K562 (cell line): Measurements from ENCODE around the gene NAV2. TPM values are rescaled to one million over a fixed set of nuclear protein-coding genes. Genes with fewer than 3 reads are reported as not detected.

Experiments used
- ATAC-seq: fragments of 200-7000 bp; cut with Tn5 transposase; 3 replicates; pipeline ENCODE4 v1.9.1; 2020; ENCODE audit warnings: moderate library complexity
- BruUV-seq: library from RNA; stranded (reverse); fragments of 400-500 nt; replicated peaks from 2 replicates; lab custom pipeline; 2021; lab: Mats Ljungman, UMichigan
- CTCF ChIA-PET: fragments of 300-600 bp; formaldehyde crosslinking; extraction: SDS; loops from one replicate; lab custom pipeline; 2021; ENCODE audit warnings: low intra/inter-chr PET ratio; lab: Yijun Ruan, JAX
- POLR2A ChIA-PET: fragments of 300-600, 350-650 bp; sonication (Branson Sonifier 250); formaldehyde crosslinking; extraction: SDS; loops from one replicate; lab custom pipeline; 2021; ENCODE audit warnings: antibody characterized with exemption, inconsistent platforms; lab: Yijun Ruan, JAX
- DNase-seq, 4 experiments: peaks; one replicate each; pipeline versions ENCODE4 v3.0.0 to v3.0.0-alpha.2; 2011 to 2018; ENCODE audit warnings: low spot score in 3 of 4, mixed read lengths in 3 of 4; ENCODE audit errors: extremely low read depth in 1 of 4
- FAIRE-seq: peaks from 2 replicates; lab custom pipeline; 2011; peaks lifted over from hg19 to GRCh38; lab: Jason Lieb, UNC
- H2AFZ ChIP-seq: 2 replicates; pipeline ENCODE4 v1.6.0; 2011; ENCODE audit warnings: low read depth, low read length, control low read depth, inconsistent platforms
- H3K27ac ChIP-seq: fragments of 200-600 bp; 3 replicates; pipeline ENCODE4 v1.8.0; 2011; ENCODE audit warnings: low read depth, mild to moderate bottlenecking, control low read depth, inconsistent platforms, low read length, moderate library complexity, mixed read lengths; ENCODE audit errors: extremely low read depth
- H3K27me3 ChIP-seq, 2 experiments: fragments of 300-600 bp in 1 of 2; 2 replicates in 1 of 2; 3 replicates in 1 of 2; pipeline versions ENCODE4 v1.6.0 to v1.8.0; 2011; ENCODE audit warnings: inconsistent platforms in 2 of 2, low read length in 2 of 2, mild to moderate bottlenecking in 1 of 2, mixed read lengths in 1 of 2, moderate library complexity in 1 of 2; ENCODE audit not compliant: control insufficient read depth in 2 of 2, insufficient read depth in 2 of 2
- H3K36me3 ChIP-seq: fragments of 300-600 bp; 3 replicates; pipeline ENCODE4 v1.8.0; 2011; ENCODE audit warnings: mild to moderate bottlenecking, low read length, inconsistent platforms; ENCODE audit not compliant: control insufficient read depth, insufficient read depth
- H3K4me1 ChIP-seq, 2 experiments: fragments of 200-600 bp in 1 of 2; replicated peaks in 1 of 2; 2 replicates in 1 of 2; 3 replicates in 1 of 2; pipeline versions ENCODE4 v1.5.1 to v1.8.0; 2011; ENCODE audit warnings: inconsistent platforms in 2 of 2, low read length in 2 of 2, mild to moderate bottlenecking in 1 of 2, mixed read lengths in 1 of 2, moderate library complexity in 1 of 2; ENCODE audit not compliant: control insufficient read depth in 2 of 2, insufficient read depth in 2 of 2
- H3K4me2 ChIP-seq: 2 replicates; pipeline ENCODE4 v1.6.1; 2011; ENCODE audit warnings: low read length, control low read depth, inconsistent platforms, mixed read lengths; ENCODE audit not compliant: insufficient read depth
- H3K4me3 ChIP-seq: fragments of 200-600 bp; sonication (generic), shearing (Covaris generic); 2 replicates; pipeline ENCODE4 v1.5.1; 2016; ENCODE audit warnings: control low read depth, inconsistent platforms
- H3K79me2 ChIP-seq: fragments of 200-600 bp; 3 replicates; pipeline ENCODE4 v1.8.0; 2011; ENCODE audit warnings: low read length, inconsistent platforms; ENCODE audit not compliant: control insufficient read depth, insufficient read depth
- H3K9ac ChIP-seq, 2 experiments: 2 replicates each; pipeline versions ENCODE4 v1.6.0 to v1.6.1; 2011; ENCODE audit warnings: low read depth in 2 of 2, low read length in 2 of 2, control low read depth in 1 of 2, inconsistent platforms in 1 of 2, mild to moderate bottlenecking in 1 of 2, mixed read lengths in 1 of 2; ENCODE audit not compliant: insufficient read depth in 1 of 2
- H3K9me1 ChIP-seq: one replicate; pipeline ENCODE4 v1.6.0; 2011; ENCODE audit warnings: inconsistent platforms, mild to moderate bottlenecking, low read length, moderate library complexity; ENCODE audit not compliant: control insufficient read depth, insufficient read depth
- H3K9me3 ChIP-seq: replicated peaks from 2 replicates; pipeline ENCODE4 v1.5.1; 2011; ENCODE audit warnings: low read depth, low read length, inconsistent platforms; ENCODE audit not compliant: control insufficient read depth, insufficient read depth
- H4K20me1 ChIP-seq: replicated peaks from 2 replicates; pipeline ENCODE4 v1.6.1; 2011; ENCODE audit warnings: low read length, inconsistent platforms, mixed read lengths; ENCODE audit not compliant: control insufficient read depth, insufficient read depth
- CHAMP1 ChIP-seq: fragments of 450-650 bp; IDR thresholded peaks from 2 replicates; pipeline ENCODE4 v1.6.1; 2016; ENCODE audit warnings: mild to moderate bottlenecking
- DDX20 ChIP-seq: fragments of 450-650 bp; IDR thresholded peaks from 2 replicates; pipeline ENCODE4 v1.6.1; 2016; ENCODE audit warnings: missing genetic modification characterization, low read depth, mild to moderate bottlenecking, missing compliant biosample characterization, moderate library complexity
- DIDO1 ChIP-seq: fragments of 450-650 bp; IDR thresholded peaks from 2 replicates; pipeline ENCODE4 v1.6.1; 2016; ENCODE audit warnings: low read depth, missing biosample characterization, missing genetic modification characterization
- MECOM ChIP-seq: fragments of 250-450 bp; sonication (Bioruptor Pico); IDR thresholded peaks from 2 replicates; pipeline ENCODE4 v1.8.0; 2022; ENCODE audit warnings: inconsistent platforms
- MED1 ChIP-seq: sonication (generic); formaldehyde crosslinking; IDR thresholded peaks from 2 replicates; pipeline ENCODE4 v1.8.1; 2023; ENCODE audit warnings: missing genetic modification reagents, borderline replicate concordance
- TCFL5 ChIP-seq: fragments of 250-450 bp; sonication (Bioruptor Pico); conservative IDR thresholded peaks from 2 replicates; pipeline ENCODE4 v1.6.1; 2021; ENCODE audit warnings: mild to moderate bottlenecking, moderate library complexity, matching md5 sums
- TFAP4 ChIP-seq: sonication (generic); formaldehyde crosslinking; IDR thresholded peaks from 2 replicates; pipeline ENCODE4 v1.8.0; 2022; ENCODE audit warnings: missing genetic modification reagents, mild to moderate bottlenecking, moderate library complexity, borderline replicate concordance
- VEZF1 ChIP-seq: fragments of 200-800 bp; sonication (Bioruptor generic); IDR thresholded peaks from 2 replicates; pipeline ENCODE4 v1.6.1; 2017; ENCODE audit warnings: missing genetic modification characterization, missing compliant biosample characterization
- ZBTB43 ChIP-seq: sonication (generic); formaldehyde crosslinking; IDR thresholded peaks from 2 replicates; pipeline ENCODE4 v1.8.0; 2023; ENCODE audit warnings: mild to moderate bottlenecking, missing genetic modification reagents
- ZNF133 ChIP-seq: fragments of 250-450 bp; sonication (Bioruptor Pico); IDR thresholded peaks from 2 replicates; pipeline ENCODE4 v1.4.0; 2020; ENCODE audit warnings: mild to moderate bottlenecking
- ZNF146 ChIP-seq: IDR thresholded peaks from one replicate; pipeline ENCODE4 v1.6.1; 2018; ENCODE audit warnings: missing compliant biosample characterization; ENCODE audit not compliant: unreplicated experiment
- ZNF197 ChIP-seq: fragments of 200-800 bp; sonication (Bioruptor generic); IDR thresholded peaks from 2 replicates; pipeline ENCODE4 v1.6.1; 2016; ENCODE audit warnings: low read depth, missing genetic modification characterization, missing compliant biosample characterization
- ZNF395 ChIP-seq: fragments of 200-800 bp; sonication (Bioruptor generic); IDR thresholded peaks from 2 replicates; pipeline ENCODE4 v1.6.1; 2017; ENCODE audit warnings: missing genetic modification characterization, missing compliant biosample characterization
- ZNF507 ChIP-seq: conservative IDR thresholded peaks from 2 replicates; pipeline ENCODE4 v1.6.1; 2017; ENCODE audit warnings: missing genetic modification characterization, missing compliant biosample characterization
- ZNF644 ChIP-seq: fragments of 200-800 bp; sonication (Bioruptor generic); IDR thresholded peaks from 2 replicates; pipeline ENCODE4 v1.6.1; 2016; ENCODE audit warnings: low read depth, missing genetic modification characterization, missing compliant biosample characterization
- WGBS: fragments of 100-300 bp; shearing (Covaris generic); methylation state at CpG from one replicate; pipeline ENCODE4 v1.1.6; 2016; ENCODE audit warnings: low coverage, mixed read lengths; ENCODE audit not compliant: insufficient coverage; ENCODE audit errors: missing lambda C conversion rate; 5-methylcytosine and 5-hydroxymethylcytosine counted together
- in situ Hi-C: fragments of 300-500 bp; cut with MboI; formaldehyde crosslinking; loops from 4 replicates; pipeline ENCODE4 v1.15.0; 2018; ENCODE audit warnings: inconsistent platforms, mixed read lengths
- intact Hi-C: fragments of 100-400 bp; cut with micrococcal nuclease; formaldehyde crosslinking; loops from 2 replicates; pipeline ENCODE4 v1.14.2; 2022
- polyA plus RNA-seq, 8 experiments: library from polyadenylated mRNA; depleted of rRNA in 4 of 8; stranded (reverse) in 5 of 8; unstranded in 3 of 8; fragments of >200 nt; fragmentation: Nextera tagmentation in 2 of 8; fragmentation: Illumina TruSeq in 1 of 8; extraction: Ambion mirVana in 2 of 8; extraction: Trizol in 1 of 8; gene quantifications; 2 replicates each; pipeline versions ENCODE4 v1.2.1 to v1.2.3, GENCODE V29; 2011 to 2014; ENCODE audit warnings: inconsistent platforms in 1 of 8, missing spikeins in 1 of 8
- total RNA-seq, 7 experiments: library from RNA; depleted of rRNA in 6 of 7; stranded (reverse); fragments of >200 nt in 6 of 7; fragmentation: Illumina TruSeq in 2 of 7; extraction: Trizol in 2 of 7; gene quantifications; 2 replicates each; pipeline versions ENCODE4 v1.2.1 to v1.2.3, GENCODE V29; 2011 to 2021; ENCODE audit warnings: low replicate concordance in 1 of 7

NAV2 gene
- total and polyA plus RNA-seq, 9 of the 15 experiments (the other 6 are each of a cell fraction or from before 2014, with no cell fraction given) = 0.03 to 0.35 (median 0.05) TPM

- Histone ChIP-seq H3K79me2 (no peaks in the 10 kb centered on the region), H3K27ac (no peak overlapping the region), H3K27me3 (peaks cover 0 to 6% of the 10 kb centered on the region in 2 experiments; a peak in 1 of 5 replicates), H3K9ac (no peak overlapping the region), H3K4me1 (no peaks in the 10 kb centered on the region), H2AFZ (no peak overlapping the region), H3K9me3 (no peaks in the 10 kb centered on the region), H3K9me1 (no peaks in the 10 kb centered on the region), H3K36me3 (no peaks in the 10 kb centered on the region), H3K4me2 (no peak overlapping the region), H3K4me3 (no peak overlapping the region), H4K20me1 (no peaks in the 10 kb centered on the region)
- FAIRE-seq (no peak), DNase-seq (no peak), ATAC-seq (no peak)
- ChIA-PET CTCF (no interaction called here), POLR2A (interaction anchor here (1.3 kb wide), 1 partner anchor 7 kb away, joined by 3 read pairs; no protein-coding TSS in a partner anchor)
- intact Hi-C loops (no loop called here), in situ Hi-C loops (loop anchor here (25.0 kb wide), 1 partner anchor 705 kb away; the partner anchor contains the start of gene MRGPRX2)
- 0% methylated on average over 5 of the region's 5 CpGs for WGBS
- no TSS peak for BruUV-seq
- TF ChIP-seq ZNF507 (no peak), ZNF133 (CRISPR knock-in tag) (no peak), MECOM (CRISPR knock-in tag) (no peak), ZNF395 (no peak), ZNF146 (CRISPR knock-in tag) (no peak), CHAMP1 (no peak), ZBTB43 (no peak), MED1 (no peak), DDX20 (tag) (no peak), VEZF1 (CRISPR knock-in tag) (no peak), TFAP4 (CRISPR knock-in tag) (no peak), ZNF644 (no peak), TCFL5 (CRISPR knock-in tag) (no peak), ZNF197 (CRISPR knock-in tag) (no peak), DIDO1 (no peak)
These were observed 55.1 kb downstream of the NAV2 start for GRCh38 chr11:19767627-19768151.
